ENCODE results near the gene ASCC1.
"Not testable (repeated sequence)": the region's sequence is repeated elsewhere in the genome, so short reads cannot be mapped to it uniquely, and the experiment has no call there.

The ASCC1 gene

GRCh38 chr10:72257051-72257892 lies 41.2 kb upstream of the ASCC1 start:
- H3K36me3 ChIP-seq (ENCODE audit: control insufficient read depth, insufficient read depth, low read length) = no peaks in the 10 kb centered on the region
- no peaks in the 10 kb centered on the region for H3K27me3 ChIP-seq (ENCODE audit: control insufficient read depth, insufficient read depth, low read length)
- no peak overlapping the region for H3K4me3 ChIP-seq (ENCODE audit: low read depth, low read length)
- H3K27ac ChIP-seq (ENCODE audit: low read depth, low read length) = peak overlapping the region; percentile 27
- H3K9me3 ChIP-seq (ENCODE audit: control insufficient read depth, insufficient read depth, low read length) = no peaks in the 10 kb centered on the region
- H3K4me1 ChIP-seq (ENCODE audit: control insufficient read depth, insufficient read depth, low read length) = peaks cover 42% of the 10 kb centered on the region
- H3K9ac ChIP-seq (ENCODE audit: low read depth, low read length) = no peak overlapping the region

- Histone ChIP-seq H3K9me3 (ENCODE audit: control insufficient read depth, insufficient read depth, low read length) (no peaks in the 10 kb centered on the region), H3K36me3 (ENCODE audit: control insufficient read depth, insufficient read depth, low read length) (no peaks in the 10 kb centered on the region), H3K27me3 (ENCODE audit: control insufficient read depth, insufficient read depth, low read length) (no peaks in the 10 kb centered on the region), H3K4me1 (ENCODE audit: control insufficient read depth, insufficient read depth, low read length) (peaks cover 32% of the 10 kb centered on the region), H3K4me3 (ENCODE audit: low read depth, low read length) (no peak overlapping the region), H3K27ac (ENCODE audit: low read depth, low read length) (no peak overlapping the region), H3K9ac (ENCODE audit: low read depth, low read length) (no peak overlapping the region)
Observed at GRCh38 chr10:72255977-72256729, 40.1 kb upstream of the ASCC1 start.

- peak overlapping the region; percentile 29 for H3K9ac ChIP-seq (ENCODE audit: low read depth, low read length)
- H3K4me3 ChIP-seq (ENCODE audit: low read depth, low read length) = no peak overlapping the region
- peaks cover 26% of the 10 kb centered on the region for H3K4me1 ChIP-seq (ENCODE audit: control insufficient read depth, insufficient read depth, low read length)
Observed at GRCh38 chr10:72254813-72255568, 38.9 kb upstream of the ASCC1 start.

GRCh38 chr10:72253578-72253977 lies 37.5 kb upstream of the ASCC1 start:
- H3K4me1 ChIP-seq (ENCODE audit: control insufficient read depth, insufficient read depth, low read length) = peaks cover 16% of the 10 kb centered on the region
- no peaks in the 10 kb centered on the region for H3K9me3 ChIP-seq (ENCODE audit: control insufficient read depth, insufficient read depth, low read length)
- H3K9ac ChIP-seq (ENCODE audit: low read depth, low read length) = no peak overlapping the region
- H3K27me3 ChIP-seq (ENCODE audit: control insufficient read depth, insufficient read depth, low read length) = no peaks in the 10 kb centered on the region
- H3K27ac ChIP-seq (ENCODE audit: low read depth, low read length) = no peak overlapping the region
- no peaks in the 10 kb centered on the region for H3K36me3 ChIP-seq (ENCODE audit: control insufficient read depth, insufficient read depth, low read length)
- no peak overlapping the region for H3K4me3 ChIP-seq (ENCODE audit: low read depth, low read length)

More at GRCh38 chr10:72254813-72255568, 38.9 kb upstream of the ASCC1 start:
- H3K9me3 ChIP-seq (ENCODE audit: control insufficient read depth, insufficient read depth, low read length) = no peaks in the 10 kb centered on the region
- peak overlapping the region; percentile 82 for H3K27ac ChIP-seq (ENCODE audit: low read depth, low read length)
- no peaks in the 10 kb centered on the region for H3K27me3 ChIP-seq (ENCODE audit: control insufficient read depth, insufficient read depth, low read length)
- no peaks in the 10 kb centered on the region for H3K36me3 ChIP-seq (ENCODE audit: control insufficient read depth, insufficient read depth, low read length)

GRCh38 chr10:72252972-72253371 lies 36.9 kb upstream of the ASCC1 start:
- H3K4me1 ChIP-seq (ENCODE audit: control insufficient read depth, insufficient read depth, low read length) = peaks cover 21% of the 10 kb centered on the region
- H3K36me3 ChIP-seq (ENCODE audit: control insufficient read depth, insufficient read depth, low read length) = no peaks in the 10 kb centered on the region
- no peaks in the 10 kb centered on the region for H3K9me3 ChIP-seq (ENCODE audit: control insufficient read depth, insufficient read depth, low read length)
- H3K4me3 ChIP-seq (ENCODE audit: low read depth, low read length) = no peak overlapping the region
- no peak overlapping the region for H3K9ac ChIP-seq (ENCODE audit: low read depth, low read length)
- H3K27me3 ChIP-seq (ENCODE audit: control insufficient read depth, insufficient read depth, low read length) = no peaks in the 10 kb centered on the region
- H3K27ac ChIP-seq (ENCODE audit: low read depth, low read length) = no peak overlapping the region

GRCh38 chr10:72251635-72252034 lies 35.6 kb upstream of the ASCC1 start:
- Histone ChIP-seq H3K9me3 (ENCODE audit: control insufficient read depth, insufficient read depth, low read length) (no peaks in the 10 kb centered on the region), H3K4me3 (ENCODE audit: low read depth, low read length) (no peak overlapping the region), H3K9ac (ENCODE audit: low read depth, low read length) (no peak overlapping the region), H3K27ac (ENCODE audit: low read depth, low read length) (no peak overlapping the region), H3K4me1 (ENCODE audit: control insufficient read depth, insufficient read depth, low read length) (peaks cover 19% of the 10 kb centered on the region), H3K27me3 (ENCODE audit: control insufficient read depth, insufficient read depth, low read length) (no peaks in the 10 kb centered on the region), H3K36me3 (ENCODE audit: control insufficient read depth, insufficient read depth, low read length) (no peaks in the 10 kb centered on the region)

GRCh38 chr10:72250666-72251065 lies 34.6 kb upstream of the ASCC1 start:
- Histone ChIP-seq H3K36me3 (ENCODE audit: control insufficient read depth, insufficient read depth, low read length) (no peaks in the 10 kb centered on the region), H3K4me3 (ENCODE audit: low read depth, low read length) (no peak overlapping the region), H3K27ac (ENCODE audit: low read depth, low read length) (no peak overlapping the region), H3K27me3 (ENCODE audit: control insufficient read depth, insufficient read depth, low read length) (no peaks in the 10 kb centered on the region), H3K4me1 (ENCODE audit: control insufficient read depth, insufficient read depth, low read length) (peaks cover 19% of the 10 kb centered on the region), H3K9me3 (ENCODE audit: control insufficient read depth, insufficient read depth, low read length) (no peaks in the 10 kb centered on the region), H3K9ac (ENCODE audit: low read depth, low read length) (no peak overlapping the region)

GRCh38 chr10:72249176-72249862 lies 33.2 kb upstream of the ASCC1 start:
- H3K9ac ChIP-seq (ENCODE audit: low read depth, low read length); H3K36me3 ChIP-seq (ENCODE audit: control insufficient read depth, insufficient read depth, low read length); H3K27me3 ChIP-seq (ENCODE audit: control insufficient read depth, insufficient read depth, low read length); H3K4me3 ChIP-seq (ENCODE audit: low read depth, low read length); H3K27ac ChIP-seq (ENCODE audit: low read depth, low read length); H3K9me3 ChIP-seq (ENCODE audit: control insufficient read depth, insufficient read depth, low read length): not testable (repeated sequence)
- H3K4me1 ChIP-seq (ENCODE audit: control insufficient read depth, insufficient read depth, low read length) = peaks cover 12% of the 10 kb centered on the region

- Histone ChIP-seq H3K9me3 (ENCODE audit: control insufficient read depth, insufficient read depth, low read length) (no peaks in the 10 kb centered on the region), H3K4me3 (ENCODE audit: low read depth, low read length) (0 out of 2 replicates have a peak overlapping the region, but pooled peaks have one; percentile 7), H3K27me3 (ENCODE audit: control insufficient read depth, insufficient read depth, low read length) (no peaks in the 10 kb centered on the region), H3K4me1 (ENCODE audit: control insufficient read depth, insufficient read depth, low read length) (peaks cover 11% of the 10 kb centered on the region), H3K36me3 (ENCODE audit: control insufficient read depth, insufficient read depth, low read length) (no peaks in the 10 kb centered on the region), H3K9ac (ENCODE audit: low read depth, low read length) (0 out of 2 replicates have a peak overlapping the region, but pooled peaks have one; percentile 3), H3K27ac (ENCODE audit: low read depth, low read length) (peak overlapping the region; percentile 78)
Observed at GRCh38 chr10:72248468-72249151, 32.5 kb upstream of the ASCC1 start.

- Histone ChIP-seq H3K27ac (ENCODE audit: low read depth, low read length) (no peak overlapping the region), H3K9me3 (ENCODE audit: control insufficient read depth, insufficient read depth, low read length) (no peaks in the 10 kb centered on the region), H3K9ac (ENCODE audit: low read depth, low read length) (no peak overlapping the region), H3K4me1 (ENCODE audit: control insufficient read depth, insufficient read depth, low read length) (peaks cover 11% of the 10 kb centered on the region), H3K4me3 (ENCODE audit: low read depth, low read length) (no peak overlapping the region), H3K36me3 (ENCODE audit: control insufficient read depth, insufficient read depth, low read length) (no peaks in the 10 kb centered on the region), H3K27me3 (ENCODE audit: control insufficient read depth, insufficient read depth, low read length) (no peaks in the 10 kb centered on the region)
Observed at GRCh38 chr10:72245949-72246525, 30.0 kb upstream of the ASCC1 start.
